GM21619 (cell line): ENCODE results near the gene ANKRD27.
"Not testable (repeated sequence)": the region's sequence is repeated elsewhere in the genome, so short reads cannot be mapped to it uniquely, and the experiment has no call there.

Experiments used
- ATAC-seq: cut with Tn5 transposase; IDR thresholded peaks from one replicate; pipeline ENCODE4 v1.9.1; 2021; ENCODE audit not compliant: unreplicated experiment

Gene ANKRD27

DNA sequence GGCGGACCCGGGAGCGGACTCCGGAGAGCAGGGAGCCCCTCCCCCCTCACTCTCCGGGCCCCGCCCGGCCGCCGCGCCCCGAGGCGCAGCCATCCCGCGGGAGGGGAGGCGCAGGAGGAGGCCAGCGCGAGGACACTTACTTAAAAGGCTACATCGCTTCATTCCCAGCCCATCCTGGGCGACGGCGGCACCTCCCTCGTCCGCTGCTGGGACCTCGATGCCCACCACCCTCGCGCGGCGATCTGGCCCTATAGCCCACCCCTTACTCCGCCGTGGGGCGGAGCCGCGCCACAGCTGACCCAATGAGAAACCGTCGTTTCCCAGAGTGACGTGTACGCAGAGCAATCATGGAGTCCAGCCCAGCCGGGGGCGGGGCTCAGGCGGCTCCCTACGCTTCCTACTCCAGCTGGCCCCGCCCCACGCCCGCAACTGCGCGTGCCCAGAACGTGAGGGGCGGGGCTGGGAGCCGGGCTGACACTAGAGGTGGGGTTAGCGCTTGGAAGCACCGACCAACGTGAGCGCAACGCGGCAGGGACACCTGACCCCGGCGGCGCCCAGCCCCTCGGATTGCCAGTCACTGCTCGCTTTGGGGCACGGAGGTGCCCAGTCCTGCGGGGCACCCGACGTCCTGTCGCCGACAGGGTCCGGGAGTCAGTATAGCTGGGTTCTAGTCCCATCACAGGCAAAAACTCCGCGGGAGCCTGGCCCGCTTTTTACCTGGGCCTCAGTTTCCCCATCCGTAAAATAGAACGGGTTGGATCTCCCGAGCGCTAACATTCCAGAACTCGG is at the start of gene ANKRD27:
Gene ANKRD27, minus strand, starts transcription at position 250 of the 789 bp plus-strand sequence. CDS start 16,165 bp downstream, outside the sequence.
- ATAC-seq: peak; percentile 94

DNA sequence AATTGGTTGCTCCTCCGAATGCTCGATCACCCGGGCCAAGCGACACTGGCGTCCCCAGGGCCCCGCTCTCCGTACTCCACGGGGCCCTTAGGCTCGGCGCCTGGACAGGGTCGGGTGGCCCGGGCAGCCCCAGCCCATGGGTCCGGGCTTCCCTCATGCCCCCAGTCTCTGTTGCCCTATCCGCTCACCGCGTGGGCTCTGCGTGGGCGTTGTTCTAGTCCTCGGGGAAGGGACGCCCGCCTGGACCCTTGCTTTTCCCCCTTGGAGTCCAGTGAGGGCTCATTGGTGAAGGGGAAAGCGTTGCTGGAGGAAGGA is 45.9 kb upstream of the ANKRD27 start:
- ATAC-seq: no peak

DNA sequence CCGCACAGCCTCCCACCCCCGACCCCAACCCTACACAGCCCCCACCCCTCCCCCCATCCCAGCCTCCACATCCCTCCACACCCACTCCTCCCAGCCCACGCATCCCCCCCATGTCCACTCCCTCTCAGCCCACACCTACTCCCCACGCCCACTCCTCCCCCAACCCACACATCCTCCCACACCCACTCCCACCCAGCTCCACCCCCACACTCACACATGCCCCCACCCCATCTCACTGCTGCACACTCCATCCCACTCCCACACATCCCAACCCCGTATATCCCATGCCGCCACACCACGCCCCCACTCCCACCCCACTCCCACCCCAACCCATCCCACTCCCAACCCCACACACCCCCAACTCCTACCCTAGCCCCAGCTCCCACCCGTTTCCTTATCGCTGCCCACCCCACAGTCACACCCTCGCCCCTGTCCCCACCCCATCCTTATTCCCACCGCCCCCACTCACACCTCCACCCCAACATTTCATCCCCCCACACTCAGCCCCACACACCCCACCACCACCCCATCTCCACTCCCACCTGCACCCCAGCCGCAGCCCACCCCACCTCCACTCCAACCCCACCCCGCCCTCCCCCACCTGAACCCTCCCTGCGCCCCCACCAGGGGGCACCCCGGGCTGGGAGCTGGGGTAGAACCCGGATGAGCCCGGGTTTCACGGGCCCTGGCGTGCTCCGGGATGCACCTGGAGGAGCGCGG is 45.4 kb upstream of the ANKRD27 start:
- ATAC-seq: no peak

DNA sequence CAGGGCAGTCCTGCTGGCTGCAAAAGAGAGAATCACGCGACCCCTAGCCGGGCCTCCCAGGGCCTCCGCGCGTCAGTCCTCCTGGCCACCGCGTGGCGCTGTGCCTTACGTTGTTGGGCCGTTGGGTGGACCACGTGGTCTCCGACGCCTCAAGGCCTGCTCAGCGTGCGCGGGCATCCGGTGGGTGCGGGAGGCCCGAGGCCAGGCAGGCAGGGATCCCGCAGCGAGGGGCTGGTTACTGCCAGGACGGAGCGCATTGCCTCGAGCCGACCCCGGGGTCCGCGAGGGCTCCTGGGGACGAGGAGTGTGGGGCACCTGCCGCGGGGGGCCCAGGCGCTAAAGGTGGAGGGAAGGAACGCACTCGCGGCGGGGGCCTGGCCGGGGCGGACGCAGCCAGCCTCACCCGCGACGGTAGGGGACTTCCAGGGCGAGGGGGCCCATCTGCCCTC is 44.7 kb upstream of the ANKRD27 start, which contains the start of gene TDRD12:
Gene TDRD12, plus strand, starts transcription at position 157 of the 449 bp plus-strand sequence. CDS start 306 bp downstream, outside the sequence.
- ATAC-seq: no peak

DNA sequence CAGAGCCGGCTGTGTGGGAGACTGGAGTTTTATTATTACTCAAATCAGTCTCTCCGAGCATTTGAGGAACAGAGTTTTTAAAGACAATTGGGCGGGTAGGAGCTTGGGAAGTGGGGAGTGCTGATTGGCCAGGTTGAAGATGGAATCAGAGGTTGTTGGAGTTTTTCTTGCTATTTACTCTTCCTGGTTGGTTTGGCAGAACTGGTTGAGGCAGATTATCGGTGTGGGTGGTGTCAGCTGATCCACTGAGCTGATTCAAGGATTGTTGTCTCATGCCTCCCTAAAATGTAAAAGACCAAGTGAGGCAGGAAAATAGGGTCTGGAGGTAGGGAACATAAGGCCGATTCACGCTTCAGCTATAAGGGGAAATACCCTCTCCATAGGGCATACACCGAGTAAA is 43.3 kb upstream of the ANKRD27 start:
- no peak for ATAC-seq

DNA sequence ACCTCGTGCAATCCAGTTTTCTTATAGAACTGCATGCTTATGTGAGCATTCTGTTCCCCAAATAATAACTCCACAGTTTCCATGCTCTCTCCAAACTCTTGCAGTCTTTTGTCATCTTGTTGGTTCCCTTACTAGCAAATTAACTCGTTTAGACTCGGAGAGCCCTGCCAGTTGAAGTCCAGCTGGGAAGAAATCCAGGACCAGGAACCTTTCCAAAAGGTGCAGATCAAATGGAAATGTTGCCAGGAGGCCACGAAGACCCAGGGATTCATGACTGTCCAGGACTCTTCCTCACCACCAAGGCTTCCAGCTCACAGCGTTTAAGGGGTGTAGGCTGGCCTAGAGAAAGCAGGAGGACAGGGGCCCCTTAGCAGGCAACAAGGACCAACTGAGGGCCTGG is 42.5 kb upstream of the ANKRD27 start:
- ATAC-seq: no peak

DNA sequence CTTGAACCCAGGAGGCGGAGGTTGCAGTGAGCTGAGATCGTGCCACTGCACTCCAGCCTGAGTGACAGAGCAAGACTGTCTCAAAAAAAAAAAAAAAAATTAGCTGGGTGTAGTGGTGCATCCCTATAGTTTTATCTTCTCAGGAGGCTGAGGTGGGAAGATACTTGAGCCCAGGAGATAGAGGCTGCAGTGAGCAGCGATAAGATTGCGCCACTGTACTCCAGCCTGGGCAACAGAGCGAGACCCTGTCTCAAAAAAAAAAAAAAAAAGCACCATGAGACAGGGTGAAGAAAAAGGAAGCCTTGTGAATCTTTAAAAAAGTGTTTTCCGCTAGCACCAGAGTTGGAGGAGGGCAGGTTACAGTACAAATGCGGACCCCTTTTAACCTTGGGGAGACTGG is 41.2 kb upstream of the ANKRD27 start:
- ATAC-seq: not testable (repeated sequence)

DNA sequence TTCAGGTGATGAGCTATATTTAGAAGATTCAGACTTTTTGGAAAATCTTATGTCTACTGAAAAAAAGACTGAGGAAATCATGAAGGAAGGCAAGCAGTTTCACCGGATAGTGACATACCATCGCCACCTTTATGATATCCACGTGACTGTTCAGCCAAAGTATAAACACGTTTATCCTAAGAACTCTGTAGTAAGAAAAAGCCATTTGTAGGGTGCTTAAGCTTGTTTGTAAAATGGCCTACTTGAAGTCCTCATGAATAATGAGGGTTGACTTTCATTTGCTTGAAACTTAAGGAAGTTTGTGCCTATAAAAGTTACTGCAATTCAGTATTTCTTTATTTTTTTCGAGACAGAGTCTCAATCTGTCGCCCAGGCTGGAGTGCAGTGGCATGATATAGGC is 36.8 kb upstream of the ANKRD27 start:
- no peak for ATAC-seq

DNA sequence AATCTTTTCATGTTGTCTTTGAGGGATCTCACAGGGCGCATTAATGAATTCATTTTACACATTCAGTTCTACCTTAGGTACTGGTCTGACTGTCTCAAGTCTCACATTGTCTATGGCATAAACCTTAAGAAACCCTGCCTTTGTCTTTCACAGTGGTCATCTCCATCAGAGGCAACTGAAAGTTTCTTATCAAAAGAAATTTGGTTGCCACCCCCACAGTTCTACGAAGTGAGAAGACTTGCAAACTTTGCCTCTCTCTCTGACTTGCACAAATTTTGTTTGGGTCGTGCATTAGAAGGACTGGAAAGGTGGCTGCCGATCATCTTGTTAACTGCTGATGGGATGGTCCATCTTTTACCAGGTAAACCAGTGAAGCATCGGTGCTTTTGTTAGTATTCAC is 34.1 kb upstream of the ANKRD27 start:
- no peak for ATAC-seq

DNA sequence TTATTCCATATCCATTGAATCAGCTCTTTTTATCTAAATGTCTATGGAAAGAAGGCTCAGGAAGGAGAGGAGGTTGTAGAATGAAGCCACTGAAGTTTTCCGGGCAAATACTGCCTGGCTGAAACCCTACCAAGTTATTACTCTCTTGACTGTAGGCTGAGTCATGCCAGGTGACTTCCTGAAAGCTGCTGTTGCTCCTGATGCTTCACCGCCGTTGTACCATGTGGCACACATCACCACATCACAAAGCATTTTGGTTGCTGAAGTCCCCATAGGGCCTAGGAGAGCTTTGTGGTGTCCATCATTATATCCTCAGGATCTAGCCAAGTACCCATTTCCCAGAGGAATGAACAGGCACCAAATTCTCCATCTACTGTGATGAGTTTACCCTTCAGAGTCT is 33.5 kb upstream of the ANKRD27 start:
- no peak for ATAC-seq

DNA sequence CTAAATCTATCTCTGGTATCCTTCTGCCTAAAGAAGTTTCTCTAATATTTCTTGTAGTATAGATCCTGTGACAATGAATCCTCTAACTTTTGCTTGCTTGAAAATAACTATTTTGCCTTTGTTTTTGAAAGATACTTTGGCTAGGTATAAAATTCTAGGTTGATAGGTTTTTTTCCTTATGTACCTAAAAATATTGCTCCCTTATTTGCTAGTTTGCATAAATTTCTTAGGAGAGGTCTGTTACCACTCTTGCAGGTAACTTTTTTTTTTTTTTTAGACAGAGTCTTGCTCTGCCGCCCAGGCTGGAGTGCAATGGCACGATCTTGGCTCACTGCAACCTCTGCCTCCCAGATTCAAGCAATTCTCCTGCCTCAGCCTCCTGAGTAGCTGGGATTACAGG is 29.0 kb upstream of the ANKRD27 start:
- ATAC-seq: not testable (repeated sequence)

DNA sequence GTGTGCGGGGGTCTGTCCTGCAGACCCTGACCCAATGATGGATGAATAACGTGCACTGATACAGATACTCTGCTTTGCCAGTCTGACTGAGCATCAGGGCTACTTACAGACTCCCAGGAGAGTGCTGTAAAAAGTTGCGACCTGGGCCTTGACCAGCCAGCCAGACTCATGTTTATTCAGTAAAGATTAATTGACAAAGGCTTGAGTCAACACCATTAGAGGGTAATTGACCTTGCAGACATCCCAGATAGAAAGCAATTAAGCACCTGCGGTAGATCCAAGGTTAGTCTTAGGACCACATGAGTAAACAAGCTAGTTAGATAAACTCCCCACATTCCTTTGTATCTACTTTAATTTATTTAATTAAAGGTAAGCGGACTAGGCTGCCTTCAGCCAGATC is 27.0 kb upstream of the ANKRD27 start:
- no peak for ATAC-seq

DNA sequence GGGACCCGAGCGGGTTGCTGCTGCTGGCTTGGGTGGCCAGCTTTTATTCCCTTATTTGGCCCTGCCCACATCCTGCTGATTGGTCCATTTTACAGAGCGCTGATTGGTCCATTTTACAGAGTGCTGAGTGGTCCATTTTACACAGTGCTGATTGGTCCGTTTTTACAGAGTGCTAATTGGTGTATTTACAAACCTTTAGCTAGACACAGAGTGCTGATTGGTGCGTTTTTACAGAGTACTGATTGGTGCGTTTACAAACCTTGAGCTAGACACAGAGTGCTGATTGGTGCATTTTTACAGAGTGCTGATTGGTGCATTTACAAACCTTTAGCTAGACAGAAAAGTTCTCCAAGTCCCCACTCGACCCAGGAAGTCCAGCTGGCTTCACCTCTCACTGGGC is 25.1 kb upstream of the ANKRD27 start:
- not testable (repeated sequence) for ATAC-seq

DNA sequence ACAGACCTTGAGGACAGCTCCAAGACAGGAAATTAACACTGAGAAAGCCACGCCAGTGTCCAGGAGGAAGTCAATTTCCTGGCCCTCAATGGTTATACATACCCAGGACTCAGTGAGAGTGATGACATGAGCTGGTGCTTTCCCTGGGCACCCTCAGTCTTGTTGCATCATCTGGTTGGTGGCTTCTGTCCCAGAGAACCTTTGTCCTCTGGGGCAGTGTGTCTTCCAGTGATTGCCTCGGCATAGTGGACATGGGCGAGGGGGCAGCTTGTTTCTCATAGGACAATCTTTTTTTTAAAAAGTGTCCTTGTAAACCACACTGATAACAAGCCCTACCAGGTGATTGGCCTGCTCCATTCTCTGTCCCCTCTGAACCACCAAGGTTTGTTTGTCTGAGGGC is 21.8 kb upstream of the ANKRD27 start:
- not testable (repeated sequence) for ATAC-seq

DNA sequence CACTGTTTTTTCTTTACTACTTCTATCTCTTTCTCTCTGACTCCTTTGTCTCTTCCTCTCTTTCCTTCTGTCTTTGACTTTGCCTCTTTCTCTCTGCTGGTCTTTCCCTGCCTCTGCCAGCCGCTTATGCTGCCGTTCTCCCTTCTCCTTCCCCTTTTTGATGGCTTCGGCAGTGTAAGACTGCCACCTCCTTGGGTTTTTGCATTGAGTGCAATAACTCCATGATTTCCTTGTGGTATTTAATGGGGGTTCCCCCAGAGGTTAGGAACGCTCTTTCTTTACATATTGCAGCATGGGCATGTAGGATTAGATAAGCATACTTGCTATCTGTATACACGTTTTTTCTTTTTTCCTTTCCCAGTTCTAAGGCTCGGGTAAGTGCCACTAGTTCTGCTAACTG is 20.5 kb upstream of the ANKRD27 start:
- not testable (repeated sequence) for ATAC-seq

DNA sequence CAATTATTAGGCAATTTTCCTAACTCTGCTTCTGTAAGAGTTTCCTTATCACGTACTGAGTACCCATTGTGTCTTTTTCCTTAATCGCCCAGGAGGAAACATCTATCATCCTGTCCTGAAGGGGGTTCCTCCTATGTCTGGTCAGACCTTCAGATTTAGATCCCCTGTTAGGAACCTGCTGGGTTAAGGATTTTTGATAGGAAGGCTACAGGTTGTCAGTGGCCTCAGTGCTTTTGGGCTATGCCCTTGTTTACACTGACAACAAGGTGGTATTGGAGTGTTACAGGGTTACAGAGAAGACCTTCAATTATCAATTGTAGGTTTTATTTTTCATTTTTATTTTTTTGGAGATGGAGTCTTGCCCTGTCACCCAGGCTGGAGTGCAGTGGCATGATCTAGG is 19.9 kb upstream of the ANKRD27 start:
- not testable (repeated sequence) for ATAC-seq

DNA sequence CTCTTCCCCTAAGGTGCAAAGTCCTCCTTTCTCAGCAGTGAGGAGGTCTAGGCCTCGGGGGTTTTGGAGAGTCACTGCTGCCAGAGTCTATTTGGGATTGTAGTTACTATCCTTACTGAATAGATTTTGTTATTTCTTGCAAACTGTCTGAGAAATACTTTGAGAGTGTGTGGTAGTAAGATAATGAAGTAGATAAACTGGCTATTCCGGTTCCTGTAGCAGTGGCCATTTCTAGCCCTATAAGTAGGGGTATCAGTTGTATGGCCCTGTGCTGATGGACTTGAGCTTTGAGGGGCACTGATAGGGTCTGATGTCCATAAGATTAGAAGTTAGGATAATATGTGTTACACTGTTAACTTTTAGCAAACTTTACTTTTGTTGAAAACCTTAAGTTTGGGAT is 19.3 kb upstream of the ANKRD27 start:
- not testable (repeated sequence) for ATAC-seq

DNA sequence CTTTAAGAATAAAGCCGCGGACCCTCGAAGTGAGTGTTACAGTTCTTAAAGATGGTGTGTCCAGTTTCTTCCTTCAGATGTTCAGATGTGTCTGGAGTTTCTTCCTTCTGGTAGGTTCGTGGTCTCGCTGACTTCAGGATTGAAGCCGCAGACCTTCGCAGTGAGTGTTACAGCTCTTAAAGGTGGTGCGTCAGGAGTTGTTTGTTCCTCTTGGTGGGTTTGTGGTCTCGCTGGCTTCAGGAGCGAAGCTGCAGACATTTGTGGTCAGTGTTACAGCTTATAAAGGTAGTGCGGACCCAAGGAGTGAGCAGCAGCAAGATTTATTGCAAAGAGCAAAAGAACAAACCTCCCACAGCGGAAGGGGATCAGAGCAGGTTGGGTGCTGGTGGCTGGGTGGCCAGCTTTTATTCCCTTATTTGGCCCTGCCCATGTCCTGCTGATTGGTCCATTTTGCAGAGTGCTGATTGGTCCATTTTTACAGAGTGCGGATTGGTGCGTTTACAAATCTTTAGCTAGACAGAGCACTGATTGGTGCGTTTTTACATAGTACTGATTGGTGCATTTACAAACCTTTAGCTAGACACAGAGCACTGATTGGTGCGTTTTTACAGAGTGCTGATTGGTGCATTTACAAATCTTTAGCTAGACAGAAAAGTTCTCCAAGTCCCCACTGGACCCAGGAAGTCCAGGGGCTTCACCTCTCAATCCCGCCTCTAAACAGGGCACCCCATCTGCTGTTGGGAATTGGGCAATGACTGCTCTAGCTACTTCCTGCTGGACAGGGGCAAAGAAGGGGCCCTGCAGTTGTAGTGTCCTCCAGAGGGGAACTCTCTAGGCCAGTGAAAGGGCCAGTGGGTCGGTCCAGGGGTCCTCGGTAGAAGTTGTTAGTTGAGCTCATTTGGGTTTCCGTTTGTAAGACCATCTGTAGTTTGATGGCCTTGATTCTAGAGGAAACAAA is 18.4 kb upstream of the ANKRD27 start:
- not testable (repeated sequence) for ATAC-seq

DNA sequence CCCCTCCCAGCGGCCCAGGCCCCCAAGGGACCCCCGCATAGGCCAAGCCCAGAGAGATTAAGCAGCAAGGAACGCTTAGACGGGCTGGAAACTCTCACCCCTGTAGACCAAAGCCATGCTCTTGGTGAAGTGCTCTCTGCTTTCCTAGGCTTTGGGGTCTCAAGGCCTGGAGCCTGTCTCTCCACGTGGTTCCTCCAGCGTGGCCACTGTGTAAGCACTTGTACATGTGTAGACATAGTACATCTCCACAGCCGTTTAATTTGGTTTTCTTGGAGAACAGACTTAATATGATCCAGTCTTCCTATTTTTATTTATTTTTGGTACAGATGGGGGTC is 17.7 kb upstream of the ANKRD27 start:
- ATAC-seq: no peak

DNA sequence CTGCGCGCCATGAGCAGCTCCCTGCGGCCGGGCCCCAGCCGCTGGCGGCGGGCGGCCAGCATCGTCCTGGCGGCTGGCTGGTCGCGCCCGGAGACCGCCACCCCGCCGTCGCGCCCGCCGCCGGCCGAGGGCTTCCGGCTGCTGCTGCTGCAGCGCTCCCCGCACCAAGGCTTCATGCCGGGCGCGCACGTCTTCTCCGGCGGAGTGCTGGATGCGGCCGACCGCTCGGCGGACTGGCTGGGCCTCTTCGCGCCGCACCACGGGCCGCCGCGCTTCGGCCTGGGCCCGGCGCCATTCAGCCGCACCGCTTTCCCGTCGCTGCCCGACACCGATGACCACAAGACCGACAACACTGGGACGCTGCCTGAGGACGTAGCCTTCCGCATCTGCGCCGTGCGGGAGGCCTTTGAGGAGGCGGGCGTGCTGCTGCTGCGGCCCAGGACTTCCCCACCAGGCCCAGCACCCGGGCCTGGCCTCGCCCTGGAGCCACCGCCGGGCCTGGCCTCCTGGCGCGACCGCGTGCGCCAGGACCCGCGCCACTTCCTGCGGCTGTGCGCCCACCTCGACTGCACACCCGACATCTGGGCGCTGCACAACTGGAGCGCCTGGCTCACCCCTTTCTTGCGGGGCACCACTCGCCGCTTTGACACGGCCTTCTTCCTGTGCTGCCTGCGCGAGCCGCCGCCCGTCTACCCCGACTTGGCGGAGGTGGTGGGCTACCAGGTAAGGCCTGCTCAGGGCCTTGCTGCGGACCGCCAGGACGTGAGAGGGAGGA is 17.2 kb upstream of the ANKRD27 start:
- ATAC-seq: peak; percentile 46
